GM12878 (cell line): Measurements from ENCODE around the gene COPS7A. TPM values are rescaled to one million over a fixed set of nuclear protein-coding genes. Genes with fewer than 3 reads are reported as not detected.

Source experiments
- ATAC-seq: fragments of 200-7000 bp; cut with Tn5 transposase; 3 replicates; pipeline ENCODE4 v1.9.1; 2020; ENCODE audit warnings: mild to moderate bottlenecking, moderate library complexity
- BruUV-seq: library from RNA; stranded (reverse); fragments of 400-500 nt; replicated peaks from 2 replicates; lab custom pipeline; 2021; lab: Mats Ljungman, UMichigan
- CTCF ChIA-PET: fragments of 300-600 bp; sonication (Branson Sonifier 250); formaldehyde crosslinking; extraction: SDS; loops from one replicate; lab custom pipeline; 2021; ENCODE audit warnings: inconsistent platforms; lab: Yijun Ruan, JAX
- POLR2A ChIA-PET: fragments of 350-600 bp; formaldehyde crosslinking; extraction: SDS; loops from one replicate; lab custom pipeline; 2021; ENCODE audit warnings: inconsistent platforms; lab: Charles Lee
- RAD21 ChIA-PET: fragments of 300-600 bp; sonication (Branson Sonifier 250); formaldehyde crosslinking; loops from one replicate; lab custom pipeline; 2023; ENCODE audit warnings: antibody characterized with exemption; ENCODE audit not compliant: unreplicated experiment; lab: Charles Lee
- SMC1A ChIA-PET: fragments of 300-600 bp; sonication (Branson Sonifier 250); formaldehyde crosslinking; loops from one replicate; lab custom pipeline; 2023; ENCODE audit not compliant: unreplicated experiment, uncharacterized antibody; lab: Charles Lee
- DNase-seq: peaks from one replicate; pipeline ENCODE4 v3.0.0-alpha.2; 2011; ENCODE audit warnings: low read depth, low spot score
- FAIRE-seq: peaks from 3 replicates; lab custom pipeline; 2011; peaks lifted over from hg19 to GRCh38; lab: Jason Lieb, UNC
- H2AFZ ChIP-seq: 2 replicates; pipeline ENCODE4 v1.6.0; 2011; ENCODE audit warnings: low read depth, low read length, control low read depth; ENCODE audit not compliant: control insufficient read depth
- H3K27ac ChIP-seq: 2 replicates; pipeline ENCODE4 v1.5.1; 2011; ENCODE audit warnings: control low read depth; ENCODE audit not compliant: control insufficient read depth, insufficient read depth
- H3K27me3 ChIP-seq, 2 experiments: replicated peaks in 1 of 2; 2 replicates each; pipeline versions ENCODE4 v1.6.0 to v1.6.1; 2011; ENCODE audit warnings: low read length in 1 of 2; ENCODE audit not compliant: control insufficient read depth in 2 of 2, insufficient read depth in 2 of 2
- H3K36me3 ChIP-seq, 2 experiments: 2 replicates each; pipeline ENCODE4 v1.5.1; 2011; ENCODE audit warnings: low read length in 1 of 2; ENCODE audit not compliant: control insufficient read depth in 2 of 2, insufficient read depth in 2 of 2
- H3K4me1 ChIP-seq: 2 replicates; pipeline ENCODE4 v1.6.1; 2011; ENCODE audit warnings: mild to moderate bottlenecking, low read length, moderate library complexity, mixed read lengths; ENCODE audit not compliant: control insufficient read depth, insufficient read depth
- H3K4me2 ChIP-seq: 2 replicates; pipeline ENCODE4 v1.6.0; 2011; ENCODE audit warnings: control low read depth; ENCODE audit not compliant: control insufficient read depth, insufficient read depth
- H3K4me3 ChIP-seq: fragments of 200-600 bp; sonication (generic); 2 replicates; pipeline ENCODE4 v1.5.1; 2016
- H3K79me2 ChIP-seq: 2 replicates; pipeline ENCODE4 v1.6.0; 2011; ENCODE audit warnings: low read length; ENCODE audit not compliant: control insufficient read depth, insufficient read depth
- H3K9ac ChIP-seq: 2 replicates; pipeline ENCODE4 v1.8.0; 2011; ENCODE audit warnings: low read length, control low read depth, mixed read lengths; ENCODE audit not compliant: control insufficient read depth, insufficient read depth
- H3K9me3 ChIP-seq: replicated peaks from 3 replicates; pipeline ENCODE4 v1.5.1; 2011; ENCODE audit warnings: mild to moderate bottlenecking, low read length; ENCODE audit not compliant: control insufficient read depth, insufficient read depth
- H4K20me1 ChIP-seq: 2 replicates; pipeline ENCODE4 v1.6.0; 2011; ENCODE audit not compliant: control insufficient read depth, insufficient read depth
- BMI1 ChIP-seq: fragments of 450-650 bp; IDR thresholded peaks from 2 replicates; pipeline ENCODE4 v1.6.1; 2016; ENCODE audit warnings: mild to moderate bottlenecking, moderate library complexity, borderline replicate concordance
- CHD4 ChIP-seq: fragments of 200-600 bp; sonication (generic); IDR thresholded peaks from 2 replicates; pipeline ENCODE4 v1.6.1; 2016; ENCODE audit warnings: mild to moderate bottlenecking
- CREM ChIP-seq: IDR thresholded peaks from 2 replicates; pipeline ENCODE4 v1.6.1; 2014; ENCODE audit warnings: antibody characterized with exemption, low read depth
- FOXK2 ChIP-seq: fragments of 450-650 bp; IDR thresholded peaks from 2 replicates; pipeline ENCODE4 v1.6.1; 2017; ENCODE audit warnings: mild to moderate bottlenecking, moderate library complexity
- IKZF2 ChIP-seq, 2 experiments: fragments of 450-650 bp; IDR thresholded peaks; 2 replicates each; pipeline ENCODE4 v1.6.1; 2017; ENCODE audit warnings: mild to moderate bottlenecking in 2 of 2, moderate library complexity in 2 of 2
- IRF4 ChIP-seq: IDR thresholded peaks from 2 replicates; pipeline ENCODE4 v1.6.1; 2011; ENCODE audit warnings: low read depth, low read length
- PML ChIP-seq: IDR thresholded peaks from 2 replicates; pipeline ENCODE4 v1.6.1; 2012; ENCODE audit warnings: low read length, inconsistent platforms
- USF2 ChIP-seq: IDR thresholded peaks from 2 replicates; pipeline ENCODE4 v1.6.1; 2011; ENCODE audit warnings: low read depth, low read length, improper control_type of control experiment, borderline replicate concordance
- WGBS: methylation state at CpG from one replicate; pipeline ENCODE4 v1.1.6; 2016; ENCODE audit warnings: low lambda C conversion rate; ENCODE audit not compliant: insufficient replicate concordance, insufficient coverage; ENCODE audit errors: missing lambda C conversion rate; 5-methylcytosine and 5-hydroxymethylcytosine counted together
- in situ Hi-C: fragments of 300-500 bp; cut with MboI; formaldehyde crosslinking; loops from 9 replicates; pipeline ENCODE4 v1.14.3; 2018; ENCODE audit warnings: mixed read lengths
- intact Hi-C: fragments of 100-400 bp; cut with micrococcal nuclease; formaldehyde crosslinking; loops from one replicate; pipeline ENCODE4 v1.14.2; 2022; ENCODE audit not compliant: unreplicated experiment
- polyA plus RNA-seq, 11 experiments: library from polyadenylated mRNA; depleted of rRNA in 4 of 11; unstranded in 6 of 11; stranded (reverse) in 5 of 11; fragments of >200 nt; fragmentation: Nextera tagmentation in 4 of 11; fragmentation: Illumina TruSeq in 1 of 11; extraction: Ambion mirVana in 4 of 11; extraction: Trizol in 1 of 11; gene quantifications; 1 replicate in 1 of 11; 2 replicates in 10 of 11; pipeline versions ENCODE4 v1.2.1 to v1.2.3, GENCODE V29; 2011 to 2016; ENCODE audit warnings: inconsistent platforms in 2 of 11, missing spikeins in 2 of 11, low read depth in 1 of 11
- total RNA-seq, 4 experiments: library from RNA; depleted of rRNA in 3 of 4; stranded (reverse); fragments of >200 nt in 3 of 4; fragmentation: Illumina TruSeq in 1 of 4; extraction: Trizol in 1 of 4; gene quantifications; 2 replicates each; pipeline versions ENCODE4 v1.2.1 to v1.2.3, GENCODE V29; 2013 to 2021

The COPS7A gene
- total and polyA plus RNA-seq, 10 of the 15 experiments (the other 5 are each of a cell fraction or from before 2014, with no cell fraction given) = 25.7 to 74.0 (median 51.9) TPM

- intact Hi-C loops (no loop called here), in situ Hi-C loops (no loop called here)
- no peak overlapping the region for H3K4me3 ChIP-seq
- ChIA-PET SMC1A (interaction anchor here (1.0 to 3.7 kb wide), 3 partner anchors 18 to 32 kb away, joined by 4 to 31 read pairs (median 9); partner anchors contain the start of gene COPS7A), RAD21 (interaction anchor here (1.3 kb wide), 1 partner anchor 32 kb away, joined by 3 read pairs; the partner anchor contains the start of gene COPS7A), CTCF (interaction anchor here (0.9 kb wide), 1 partner anchor 18 kb away, joined by 3 read pairs; no protein-coding TSS in a partner anchor), POLR2A (interaction anchor here (0.6 to 1.9 kb wide), 5 partner anchors 25 to 73 kb away, joined by 3 to 13 read pairs (median 3); partner anchors contain the start of genes COPS7A and MLF2)
- FAIRE-seq (no peak), DNase-seq (no peak), ATAC-seq (no peak)
- H3K27me3 ChIP-seq = no peaks in the 10 kb centered on the region
- no TSS peak for BruUV-seq
- no peak for TF ChIP-seq USF2
- no peak for TF ChIP-seq CHD4
- no peak for TF ChIP-seq PML
- no peak for TF ChIP-seq FOXK2
- no peak for TF ChIP-seq IKZF2 (IDR thresholded peaks at IDR 0.05)
- H3K36me3 ChIP-seq = no peaks in the 10 kb centered on the region
- no peak overlapping the region for H3K9ac ChIP-seq
- no peak overlapping the region for H3K4me2 ChIP-seq
- H3K9me3 ChIP-seq = no peaks in the 10 kb centered on the region
- H2AFZ ChIP-seq = no peak overlapping the region
- H4K20me1 ChIP-seq = no peaks in the 10 kb centered on the region
- whole genome bisulfite sequencing = 67% methylated on average over 3 of the region's 4 CpGs
- no peak overlapping the region for H3K27ac ChIP-seq
- peaks cover 35% of the 10 kb centered on the region for H3K79me2 ChIP-seq
- peaks cover 12% of the 10 kb centered on the region for H3K4me1 ChIP-seq
These were observed 32.4 kb upstream of the COPS7A start for GRCh38 chr12:6691473-6691872.

DNA sequence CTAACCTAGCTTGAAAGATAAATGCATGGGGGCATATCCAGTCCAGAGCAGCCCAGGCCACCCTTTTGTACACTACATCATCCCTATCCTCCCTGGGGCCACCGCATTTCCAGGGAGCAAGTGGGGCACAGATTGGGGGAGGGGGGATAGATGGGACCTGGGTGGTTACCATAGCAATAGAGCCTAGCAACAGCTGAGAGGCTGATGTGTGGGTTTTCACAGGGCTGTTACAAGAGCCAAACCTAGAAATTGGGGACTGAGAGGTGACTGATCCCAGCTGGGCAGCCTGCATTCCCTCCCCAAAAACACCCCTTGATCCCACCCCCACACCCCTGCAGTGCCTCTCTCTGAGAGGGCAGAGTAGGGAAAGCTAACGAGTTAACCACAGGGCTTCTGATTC lies 31.0 kb upstream of the COPS7A start:
- H3K27me3 ChIP-seq = no peaks in the 10 kb centered on the region
- no peak overlapping the region for H3K4me3 ChIP-seq
- FAIRE-seq = no peak
- no peak overlapping the region for H3K27ac ChIP-seq
- peaks cover 21% of the 10 kb centered on the region for H3K79me2 ChIP-seq
- no peak overlapping the region for H3K4me2 ChIP-seq
- no peak overlapping the region for H2AFZ ChIP-seq
- no peaks in the 10 kb centered on the region for H4K20me1 ChIP-seq
- H3K9ac ChIP-seq = no peak overlapping the region
- ChIA-PET CTCF (interaction anchor here (0.7 to 1.4 kb wide), 3 partner anchors 31 to 133 kb away, joined by 3 read pairs; partner anchors contain the start of gene COPS7A), RAD21 (interaction anchor here (0.7 kb wide), 1 partner anchor 77 kb away, joined by 3 read pairs; no protein-coding TSS in a partner anchor), SMC1A (interaction anchor here (0.5 to 2.8 kb wide), 3 partner anchors 24 to 31 kb away, joined by 3 to 9 read pairs (median 5); partner anchors contain the start of gene COPS7A), POLR2A (interaction anchor here (0.6 kb wide), 1 partner anchor 90 kb away, joined by 3 read pairs; no protein-coding TSS in a partner anchor)
- H3K9me3 ChIP-seq = no peaks in the 10 kb centered on the region
- H3K36me3 ChIP-seq = no peaks in the 10 kb centered on the region
- no TSS peak for BruUV-seq
- ATAC-seq = no peak
- TF ChIP-seq BMI1 (0 out of 2 replicates have a peak, but pooled peaks have one; percentile 15), IRF4 (no peak), CREM (no peak)
- no peak for DNase-seq
- intact Hi-C loops (no loop called here), in situ Hi-C loops (no loop called here)
- peaks cover 14% of the 10 kb centered on the region for H3K4me1 ChIP-seq
- WGBS = 50% methylated on average over 2 of the region's 2 CpGs
